Hepatic stellate cell (primary cell): ENCODE data around the gene AVPR1B.

Experiments
- DNase-seq: peaks from one replicate; pipeline ENCODE4 v3.0.0; 2011; ENCODE audit warnings: low spot score

The AVPR1B gene

GRCh38 chr1:206117151-206117948 lies at the start of gene AVPR1B:
Gene AVPR1B (minus strand): TSS chr1:206117388. CDS start chr1:206116890, 498 bp downstream.
- DNase-seq, result peak; percentile 53

- DNase-seq, result no peak
These were observed 28.6 kb upstream of the AVPR1B start for GRCh38 chr1:206145771-206146290.

GRCh38 chr1:206144605-206145004 lies 27.4 kb upstream of the AVPR1B start:
- DNase-seq, result no peak

GRCh38 chr1:206143537-206144172 lies 26.5 kb upstream of the AVPR1B start:
- no peak for DNase-seq

- DNase-seq, result no peak
These were observed 25.6 kb upstream of the AVPR1B start for GRCh38 chr1:206142770-206143169.

- DNase-seq, result no peak
These were observed 24.8 kb upstream of the AVPR1B start for GRCh38 chr1:206142011-206142410.

GRCh38 chr1:206136241-206136640 lies 19.1 kb upstream of the AVPR1B start:
- DNase-seq, result no peak

GRCh38 chr1:206135248-206135647 lies 18.1 kb upstream of the AVPR1B start:
- no peak for DNase-seq

- no peak for DNase-seq
These were observed 16.7 kb upstream of the AVPR1B start for GRCh38 chr1:206133751-206134415.

GRCh38 chr1:206131037-206131436 lies 13.8 kb upstream of the AVPR1B start:
- DNase-seq, result no peak

- no peak for DNase-seq
These were observed 11.0 kb upstream of the AVPR1B start for GRCh38 chr1:206128196-206128595.

- DNase-seq, result no peak
These were observed 10.1 kb upstream of the AVPR1B start for GRCh38 chr1:206127336-206127735.

GRCh38 chr1:206125346-206125745 lies 8.2 kb upstream of the AVPR1B start:
- no peak for DNase-seq

GRCh38 chr1:206122686-206123085 lies 5.5 kb upstream of the AVPR1B start:
- no peak for DNase-seq

- no peak for DNase-seq
These were observed 4.1 kb upstream of the AVPR1B start for GRCh38 chr1:206121269-206121668.

- DNase-seq, result no peak
These were observed 3.2 kb upstream of the AVPR1B start for GRCh38 chr1:206120406-206120805.

- no peak for DNase-seq
These were observed 376 bp downstream of the AVPR1B start for GRCh38 chr1:206116873-206117150.

GRCh38 chr1:206116191-206116872 lies 856 bp downstream of the AVPR1B start:
- DNase-seq, result no peak

GRCh38 chr1:206115791-206116190 lies 1.4 kb downstream of the AVPR1B start:
- no peak for DNase-seq

- no peak for DNase-seq
These were observed 2.2 kb downstream of the AVPR1B start for GRCh38 chr1:206114692-206115640.

- DNase-seq, result no peak
These were observed 4.4 kb downstream of the AVPR1B start for GRCh38 chr1:206112600-206113301.
